HG03520 (cell line): ENCODE data around the gene KHDRBS2.

ENCODE experiments used
- ATAC-seq: cut with Tn5 transposase; IDR thresholded peaks from one replicate; pipeline ENCODE4 v1.9.1; 2021; ENCODE audit warnings: mild to moderate bottlenecking, moderate library complexity; ENCODE audit not compliant: unreplicated experiment

The KHDRBS2 gene

DNA sequence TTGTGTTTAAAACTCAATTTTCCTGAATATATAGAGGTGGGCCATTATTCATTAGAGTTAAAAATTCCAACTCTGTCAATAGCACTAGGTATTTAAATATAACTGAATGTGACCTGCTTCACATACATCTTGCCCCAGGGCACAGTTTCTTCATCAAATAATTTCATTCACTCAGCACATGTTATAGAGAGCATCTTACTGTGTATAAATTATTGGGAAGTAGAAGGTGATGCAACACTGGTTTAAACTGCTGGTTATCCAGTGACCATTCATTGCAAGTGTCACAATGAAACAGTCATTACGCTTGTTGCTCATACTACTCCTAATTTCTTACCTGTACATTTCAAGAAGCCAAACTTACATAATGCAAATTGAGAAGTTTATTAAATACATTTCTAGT is 93.4 kb downstream of the KHDRBS2 start:
- ATAC-seq, result no peak

- ATAC-seq, result no peak
These were observed 110.8 kb downstream of the KHDRBS2 start for GRCh38 chr6:62175195-62175594.

DNA sequence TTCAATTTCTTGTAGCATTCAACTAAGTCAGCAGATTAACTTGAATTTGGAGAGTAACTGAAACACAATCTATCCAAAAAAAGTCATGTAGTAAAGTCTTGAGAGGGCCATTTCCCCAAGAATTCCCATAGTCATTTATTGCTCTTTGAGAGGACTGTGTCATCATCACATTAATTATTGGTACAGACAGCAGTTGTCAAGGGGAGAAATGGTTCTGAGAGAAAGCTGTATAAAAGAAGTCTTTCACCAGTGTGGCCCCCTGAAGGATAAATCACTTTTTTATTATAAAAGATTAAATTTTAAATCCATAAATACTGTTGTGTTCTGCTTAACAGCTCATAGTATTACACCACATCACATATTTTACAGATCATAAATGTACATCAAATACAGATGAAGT is 111.5 kb downstream of the KHDRBS2 start:
- no peak for ATAC-seq

GRCh38 chr6:62167736-62168135 is 118.3 kb downstream of the KHDRBS2 start:
- ATAC-seq, result no peak

- no peak for ATAC-seq
These were observed 123.2 kb downstream of the KHDRBS2 start for GRCh38 chr6:62162858-62163257.

GRCh38 chr6:62152796-62153195 is 133.2 kb downstream of the KHDRBS2 start:
- ATAC-seq, result no peak

GRCh38 chr6:62150048-62150663 is 135.9 kb downstream of the KHDRBS2 start:
- ATAC-seq, result peak; percentile 92

GRCh38 chr6:62146954-62147853 is 138.8 kb downstream of the KHDRBS2 start:
- no peak for ATAC-seq

- ATAC-seq, result no peak
These were observed 156.9 kb downstream of the KHDRBS2 start for GRCh38 chr6:62129127-62129526.

- ATAC-seq, result no peak
These were observed 166.6 kb downstream of the KHDRBS2 start for GRCh38 chr6:62119401-62119800.

DNA sequence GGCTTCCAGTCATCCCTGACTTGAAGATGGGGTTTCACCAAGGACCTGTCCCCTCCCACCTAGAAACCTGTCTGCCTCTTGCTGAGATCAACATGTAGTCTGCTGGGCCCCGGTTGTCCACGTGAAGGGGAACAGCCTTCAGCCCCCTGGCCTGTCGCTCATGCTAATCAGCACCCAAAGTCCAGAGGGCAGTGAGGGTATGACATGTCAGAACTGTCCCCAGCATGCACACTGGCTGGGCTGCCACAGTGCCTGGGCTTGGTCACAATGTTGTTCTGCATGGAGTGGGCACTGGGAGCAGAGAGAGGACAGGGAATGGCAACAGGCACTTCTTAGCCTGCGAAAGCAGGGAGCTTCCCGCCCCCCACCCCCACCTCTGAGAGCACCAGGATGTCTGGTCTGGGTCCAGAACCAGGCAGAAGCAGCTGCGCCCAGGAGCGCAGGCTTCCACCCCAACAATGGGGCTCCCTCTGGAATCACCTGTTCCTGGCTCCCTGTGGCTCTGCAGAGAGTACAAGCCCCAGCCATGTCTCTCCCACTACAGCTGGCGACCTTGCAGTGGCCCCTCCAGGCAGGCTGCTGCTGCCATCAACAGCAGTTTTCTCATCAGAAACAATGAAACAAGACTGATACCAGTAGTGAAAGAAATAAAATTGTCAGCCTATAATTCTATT is 182.7 kb downstream of the KHDRBS2 start:
- no peak for ATAC-seq

DNA sequence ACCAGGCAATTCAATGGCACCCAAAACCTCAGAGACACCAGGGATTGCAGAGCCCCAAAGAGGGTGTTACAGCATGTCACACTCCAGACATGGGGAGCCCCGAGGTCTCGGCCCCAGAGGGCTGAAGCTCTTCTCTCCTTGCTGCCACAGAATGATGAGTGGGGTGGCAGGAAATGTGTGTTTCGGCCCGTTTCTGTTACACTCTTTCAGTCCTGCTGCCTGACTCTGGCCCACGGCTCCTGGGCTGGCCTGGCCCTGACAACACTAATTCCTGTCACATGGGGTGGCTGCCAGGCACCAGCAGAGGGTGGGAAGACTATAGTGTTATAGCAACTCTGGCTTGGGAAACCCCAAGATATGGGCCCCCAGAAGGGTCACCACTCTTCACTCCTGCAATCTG is 183.6 kb downstream of the KHDRBS2 start:
- ATAC-seq, result no peak

- ATAC-seq, result no peak
These were observed 195.4 kb downstream of the KHDRBS2 start for GRCh38 chr6:62090442-62091229.

DNA sequence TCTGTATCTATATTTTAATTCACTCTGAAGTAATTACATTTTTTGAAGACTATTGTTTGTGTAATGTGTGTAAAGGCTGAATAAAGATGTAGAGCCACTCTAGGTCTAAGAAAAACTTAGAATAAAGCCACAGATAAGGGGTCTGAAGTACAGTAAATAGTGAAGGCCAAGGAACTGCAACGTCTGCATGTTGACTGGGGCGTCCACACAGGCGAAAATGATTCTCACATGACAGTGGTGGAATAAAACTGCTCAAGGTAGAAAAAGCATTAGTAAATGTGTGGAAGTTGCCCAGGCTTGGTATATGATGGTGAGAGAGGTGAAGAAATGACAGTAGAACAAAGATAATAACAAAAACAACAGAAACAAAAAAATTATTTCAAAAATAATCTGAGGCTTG is 196.2 kb downstream of the KHDRBS2 start:
- no peak for ATAC-seq

DNA sequence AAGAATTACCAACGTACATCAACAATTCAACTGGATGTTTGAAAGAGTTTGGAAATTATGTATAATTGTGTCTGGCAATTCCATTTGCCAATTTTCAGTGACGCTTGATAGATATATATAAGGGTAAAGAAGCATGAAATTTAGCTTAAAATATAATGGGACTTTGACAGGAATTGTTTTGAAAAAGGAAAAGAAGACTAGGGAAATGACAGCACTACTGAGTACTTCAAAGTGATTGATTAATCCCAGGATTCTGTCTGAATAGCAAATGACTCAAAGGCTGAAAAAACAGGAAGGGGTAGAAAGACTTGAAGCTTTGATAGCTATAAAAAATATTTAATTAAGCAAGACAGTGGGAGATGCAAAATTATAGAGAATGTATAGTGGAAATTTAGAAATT is 200.0 kb downstream of the KHDRBS2 start:
- ATAC-seq, result no peak

DNA sequence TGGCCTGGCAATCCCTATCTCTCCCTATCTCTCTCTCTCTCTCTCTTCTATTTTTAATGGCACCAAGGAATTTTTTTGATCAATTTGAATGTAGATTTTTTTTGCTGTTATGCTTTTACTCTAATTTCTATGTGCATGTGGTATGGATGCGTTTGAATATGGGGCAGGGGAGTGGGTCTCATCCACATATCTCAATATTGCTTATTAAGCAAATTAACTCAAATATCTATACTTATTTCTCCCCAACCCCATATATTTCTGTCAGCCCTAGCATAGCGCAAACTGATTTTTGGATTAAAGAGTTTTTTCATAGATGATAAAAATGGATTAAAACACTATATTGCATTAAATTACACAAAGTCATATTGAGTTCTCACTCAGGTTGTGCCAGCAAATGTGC is 210.2 kb downstream of the KHDRBS2 start:
- ATAC-seq, result no peak

DNA sequence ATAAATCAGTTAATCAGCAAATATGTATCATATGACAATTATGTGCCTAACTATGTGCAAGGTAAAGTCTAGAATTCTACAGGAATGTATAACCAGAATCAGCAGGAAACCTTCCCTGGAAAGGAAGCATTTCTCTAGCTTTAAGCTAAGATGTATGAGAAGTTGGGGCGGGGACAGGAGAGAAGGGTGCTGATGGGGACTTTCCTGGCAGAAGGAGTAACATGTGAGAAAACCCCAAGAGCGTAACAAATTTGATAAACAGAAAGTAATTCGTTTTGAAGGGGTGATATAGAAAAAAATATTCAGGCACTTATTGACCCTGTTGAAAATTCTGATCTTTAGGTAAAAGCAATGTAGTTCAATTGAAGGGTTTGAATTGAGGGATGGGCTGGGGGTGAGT is 226.1 kb downstream of the KHDRBS2 start:
- no peak for ATAC-seq

DNA sequence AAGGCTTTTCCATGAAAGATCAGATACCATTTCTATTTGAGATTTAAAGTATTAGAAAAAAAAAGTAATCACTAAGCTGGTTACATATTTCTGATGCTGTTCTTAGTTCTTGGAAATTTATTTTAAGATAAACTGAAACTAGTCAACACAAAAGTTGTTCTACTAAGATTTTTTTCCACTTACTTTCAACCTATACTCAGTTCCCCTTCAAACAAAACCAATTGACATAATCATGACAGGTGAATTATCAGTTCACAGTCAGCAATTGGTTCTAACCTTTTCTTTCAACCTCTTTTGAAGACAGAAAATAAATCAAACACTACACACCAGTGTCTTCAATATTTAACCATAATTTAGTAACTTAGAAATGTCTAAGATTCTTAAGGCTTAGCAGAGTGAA is 228.7 kb downstream of the KHDRBS2 start:
- no peak for ATAC-seq

DNA sequence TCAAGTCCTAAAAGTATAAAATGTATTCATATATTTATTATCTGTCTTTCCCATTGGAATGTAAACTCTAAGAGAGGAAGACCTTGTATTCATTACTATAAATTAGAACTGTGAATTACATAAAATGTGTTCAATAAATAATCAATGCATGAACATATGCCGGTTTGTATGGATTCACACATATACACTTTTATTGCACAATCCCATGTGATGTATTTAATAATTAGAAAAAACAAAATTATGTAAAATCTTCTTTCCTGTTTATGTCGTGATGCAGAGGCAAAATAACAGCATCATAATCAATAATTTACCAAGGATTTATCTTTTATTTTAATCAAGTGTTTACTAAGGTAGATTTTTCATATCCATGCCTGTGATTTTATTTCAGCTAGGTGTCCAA is 240.5 kb downstream of the KHDRBS2 start:
- no peak for ATAC-seq

- ATAC-seq, result no peak
These were observed 242.9 kb downstream of the KHDRBS2 start for GRCh38 chr6:62043084-62043483.

DNA sequence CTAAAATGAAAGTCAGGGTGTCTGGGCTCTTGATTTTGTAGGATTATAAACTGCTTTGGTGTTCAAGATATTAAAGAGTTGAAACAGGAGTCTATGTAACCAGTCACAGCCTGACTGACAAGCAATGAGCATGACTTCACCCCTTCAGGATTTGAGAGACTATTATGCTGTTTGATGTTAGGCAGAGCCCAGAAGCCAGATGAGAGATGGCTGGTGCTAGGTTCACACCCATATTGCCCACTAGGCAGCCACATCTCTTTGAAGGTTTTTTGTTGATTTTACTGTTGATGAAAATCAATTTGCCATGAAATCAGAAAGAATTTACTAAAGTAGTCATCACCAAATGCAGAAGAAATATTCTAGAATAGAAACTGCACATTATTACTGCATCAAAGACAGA is 243.6 kb downstream of the KHDRBS2 start:
- no peak for ATAC-seq
